DMS 273 (cell line): ENCODE data around the gene BHLHE41.

Experiments used
- DNase-seq: peaks from one replicate; lab custom pipeline; 2025; ENCODE audit not compliant: unreplicated experiment; lab: John Stamatoyannopoulos, UW

BHLHE41 gene

DNA sequence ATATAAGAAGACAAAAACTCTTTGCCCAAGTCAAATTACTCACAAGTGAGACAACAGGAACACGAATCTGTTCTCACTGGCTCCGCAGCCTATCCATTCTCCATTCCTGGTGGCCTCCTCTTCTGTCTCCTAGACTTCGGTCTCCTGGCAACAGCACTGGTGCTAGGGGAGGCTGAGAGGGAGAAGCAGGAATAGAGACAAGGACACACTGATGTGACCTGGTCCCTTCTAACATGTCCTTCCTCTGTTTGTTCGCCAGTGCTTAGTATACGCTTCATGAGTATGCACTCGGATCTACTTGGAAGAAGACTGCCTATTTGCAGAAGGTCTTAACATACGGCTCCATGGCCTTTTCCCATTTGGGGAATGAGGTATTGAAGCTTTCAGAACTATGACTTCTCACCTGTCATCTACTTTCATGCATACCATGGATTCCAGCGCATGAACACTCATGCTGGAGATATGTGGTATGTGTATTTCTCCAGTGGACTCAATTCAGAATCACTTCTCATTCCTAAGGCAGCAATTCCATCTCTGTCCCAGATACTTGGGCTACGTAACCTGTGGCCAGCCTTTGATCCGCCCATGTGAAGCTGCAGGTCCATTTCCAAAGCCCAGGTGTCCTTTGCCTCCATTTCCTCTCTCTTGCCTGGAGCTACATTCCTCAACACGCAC, 33.9 kb downstream of the BHLHE41 start:
- no peak for DNase-seq

DNA sequence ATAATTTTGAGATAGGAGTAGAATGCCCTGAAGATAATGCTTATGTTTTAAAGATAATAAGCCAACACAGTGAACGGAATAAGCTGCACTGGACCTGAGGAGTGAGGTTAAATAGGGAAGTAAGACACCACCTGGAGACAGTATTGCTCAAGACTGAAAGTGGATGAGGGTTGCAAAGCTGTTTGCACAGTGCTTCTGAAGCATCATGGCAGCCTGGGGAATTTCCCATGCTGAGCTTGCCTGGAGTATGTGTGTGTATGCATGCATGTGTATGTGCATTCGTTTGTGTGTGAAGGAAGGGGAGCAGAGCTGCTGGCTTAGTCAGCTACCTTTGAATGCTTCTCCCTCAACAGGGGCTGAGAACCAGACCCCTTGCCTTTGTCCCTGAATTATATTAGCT, 35.8 kb downstream of the BHLHE41 start:
- DNase-seq = no peak

DNA sequence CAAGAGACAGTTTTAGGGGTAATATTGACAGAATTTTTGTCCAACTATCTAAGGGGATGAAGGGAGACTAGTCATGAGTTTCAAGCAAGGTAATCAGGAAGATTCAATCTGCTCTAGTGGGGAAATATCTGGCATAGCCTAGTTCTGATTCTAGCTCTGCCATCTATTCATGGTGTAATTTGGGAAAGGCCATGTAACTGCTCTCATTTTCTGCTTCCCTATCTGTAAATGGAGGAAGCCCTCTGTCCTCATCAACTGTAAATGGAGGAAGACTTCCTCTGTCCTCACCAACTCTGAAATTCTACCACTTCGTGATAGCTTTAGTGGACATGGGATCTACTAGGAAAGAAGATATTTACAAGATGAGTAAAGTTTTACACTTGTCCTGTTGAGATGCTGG, 37.9 kb downstream of the BHLHE41 start:
- no peak for DNase-seq

DNA sequence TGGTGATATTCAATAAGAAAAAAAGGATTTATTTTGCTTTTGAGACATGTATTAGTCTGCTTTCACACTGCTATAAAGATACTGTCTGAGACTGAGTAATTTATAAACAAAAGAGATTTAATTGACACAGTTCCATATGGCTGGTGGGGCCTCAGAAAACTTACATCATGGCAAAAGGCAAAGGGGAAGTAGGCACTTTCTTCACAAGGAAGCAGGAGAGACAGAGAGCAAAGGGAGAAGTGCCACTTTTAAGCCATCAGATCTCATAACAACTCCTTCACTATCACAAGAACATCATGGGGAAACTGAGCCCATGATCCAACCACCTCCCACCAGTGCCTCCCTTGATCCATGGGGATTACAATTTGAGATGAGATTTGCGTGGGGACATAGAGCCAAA, 43.9 kb downstream of the BHLHE41 start:
- DNase-seq = no peak

DNA sequence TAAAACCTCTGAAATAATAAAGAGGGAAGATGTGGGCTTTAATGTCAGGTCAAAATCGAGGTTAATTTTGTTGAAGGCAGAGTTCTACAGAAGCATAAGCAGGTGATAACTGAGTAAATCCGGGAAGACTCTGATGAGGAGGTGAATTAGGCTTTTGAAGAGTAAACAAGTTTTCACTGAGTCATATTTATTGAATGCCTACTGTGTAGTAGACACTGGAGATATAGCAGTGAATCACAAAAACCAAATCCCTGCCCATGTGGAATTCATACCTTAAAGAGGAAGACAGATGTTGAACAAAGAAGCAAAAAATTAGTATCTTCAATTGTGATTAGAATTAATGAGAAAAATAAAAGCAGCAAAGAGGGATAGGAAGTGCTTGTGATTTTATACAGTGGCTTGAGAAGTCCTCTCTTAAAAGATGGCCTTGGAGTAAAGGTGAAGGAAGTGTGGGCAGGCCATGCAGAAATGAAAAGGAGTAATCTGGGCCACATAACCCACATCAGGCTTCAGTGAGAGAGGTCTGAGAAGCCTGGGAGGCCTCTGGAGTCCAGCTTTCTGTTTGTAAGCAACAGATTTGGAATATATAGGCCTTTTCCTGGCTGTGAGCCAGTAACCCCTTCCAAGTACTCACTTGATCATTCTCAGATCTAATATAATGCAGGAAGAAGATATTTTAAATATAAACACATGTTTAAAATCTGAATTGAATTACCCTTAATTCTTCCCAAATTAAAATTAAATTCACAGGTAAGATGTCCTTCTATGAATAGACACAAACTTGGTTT, 46.7 kb downstream of the BHLHE41 start:
- DNase-seq = no peak
